SK-N-SH (cell line): ENCODE data around the gene CRIP2.

ENCODE experiments used
- CTCF ChIP-seq: fragments of 200-600 bp; sonication (generic); IDR thresholded peaks from 2 replicates; pipeline ENCODE4 v1.6.1; 2017; ENCODE audit warnings: antibody characterized with exemption, mild to moderate bottlenecking, moderate library complexity
- RXRA ChIP-seq: IDR thresholded peaks from 2 replicates; pipeline ENCODE4 v1.4.0; 2012; ENCODE audit warnings: low read depth, mild to moderate bottlenecking, borderline replicate concordance
- TF ChIP-seq, protein P1 (sequence below): IDR thresholded peaks from 2 replicates; pipeline ENCODE4 v1.6.1; 2012; ENCODE audit warnings: mild to moderate bottlenecking, low read depth, low read length, moderate library complexity

DNA sequence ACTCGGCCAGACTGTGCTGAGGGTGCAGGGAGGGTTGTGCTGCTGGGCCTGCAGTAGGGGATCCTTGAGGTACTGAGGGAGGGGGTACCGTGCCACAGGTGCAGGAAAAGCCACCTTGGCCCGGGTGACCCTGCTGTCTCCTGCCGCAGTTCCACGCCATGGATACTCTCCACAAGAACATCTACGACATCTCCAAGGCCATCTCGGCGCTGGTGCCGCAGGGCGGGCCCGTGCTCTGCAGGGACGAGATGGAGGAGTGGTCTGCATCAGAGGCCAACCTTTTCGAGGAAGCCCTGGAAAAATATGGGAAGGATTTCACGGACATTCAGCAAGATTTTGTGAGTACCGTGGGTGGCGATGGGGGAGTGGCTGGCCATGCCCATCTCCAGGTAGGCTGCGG lies 14.0 kb upstream of the CRIP2 start:
- TF ChIP-seq, protein P1, sequence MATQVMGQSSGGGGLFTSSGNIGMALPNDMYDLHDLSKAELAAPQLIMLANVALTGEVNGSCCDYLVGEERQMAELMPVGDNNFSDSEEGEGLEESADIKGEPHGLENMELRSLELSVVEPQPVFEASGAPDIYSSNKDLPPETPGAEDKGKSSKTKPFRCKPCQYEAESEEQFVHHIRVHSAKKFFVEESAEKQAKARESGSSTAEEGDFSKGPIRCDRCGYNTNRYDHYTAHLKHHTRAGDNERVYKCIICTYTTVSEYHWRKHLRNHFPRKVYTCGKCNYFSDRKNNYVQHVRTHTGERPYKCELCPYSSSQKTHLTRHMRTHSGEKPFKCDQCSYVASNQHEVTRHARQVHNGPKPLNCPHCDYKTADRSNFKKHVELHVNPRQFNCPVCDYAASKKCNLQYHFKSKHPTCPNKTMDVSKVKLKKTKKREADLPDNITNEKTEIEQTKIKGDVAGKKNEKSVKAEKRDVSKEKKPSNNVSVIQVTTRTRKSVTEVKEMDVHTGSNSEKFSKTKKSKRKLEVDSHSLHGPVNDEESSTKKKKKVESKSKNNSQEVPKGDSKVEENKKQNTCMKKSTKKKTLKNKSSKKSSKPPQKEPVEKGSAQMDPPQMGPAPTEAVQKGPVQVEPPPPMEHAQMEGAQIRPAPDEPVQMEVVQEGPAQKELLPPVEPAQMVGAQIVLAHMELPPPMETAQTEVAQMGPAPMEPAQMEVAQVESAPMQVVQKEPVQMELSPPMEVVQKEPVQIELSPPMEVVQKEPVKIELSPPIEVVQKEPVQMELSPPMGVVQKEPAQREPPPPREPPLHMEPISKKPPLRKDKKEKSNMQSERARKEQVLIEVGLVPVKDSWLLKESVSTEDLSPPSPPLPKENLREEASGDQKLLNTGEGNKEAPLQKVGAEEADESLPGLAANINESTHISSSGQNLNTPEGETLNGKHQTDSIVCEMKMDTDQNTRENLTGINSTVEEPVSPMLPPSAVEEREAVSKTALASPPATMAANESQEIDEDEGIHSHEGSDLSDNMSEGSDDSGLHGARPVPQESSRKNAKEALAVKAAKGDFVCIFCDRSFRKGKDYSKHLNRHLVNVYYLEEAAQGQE = no peak
- TF ChIP-seq RXRA = no peak
- no peak for TF ChIP-seq CTCF
